Uterus (tissue), 4 donors: ENCODE measurements around the gene DENND2D. TPM values are rescaled to one million over a fixed set of nuclear protein-coding genes. Genes with fewer than 3 reads are reported as not detected.
"Not testable (repeated sequence)": the region's sequence is repeated elsewhere in the genome, so short reads cannot be mapped to it uniquely, and the experiment has no call there.

Experiments used
- DNase-seq, 2 donors: peaks; one replicate each; pipeline ENCODE4 v3.0.0-alpha.2; 2019 to 2020
- H3K27ac ChIP-seq, 2 donors: fragments of 200-600 bp; sonication (generic); 1 replicate in 1 of 2; 2 replicates in 1 of 2; pipeline ENCODE4 v1.5.1; 2016 to 2018
- H3K27me3 ChIP-seq, 2 donors: fragments of 200-600 bp; sonication (generic); one replicate each; pipeline ENCODE4 v1.5.1; 2018 to 2019; ENCODE audit warnings: control low read depth in 1 of 2
- H3K36me3 ChIP-seq, 2 donors: fragments of 200-600 bp; sonication (generic); one replicate each; pipeline ENCODE4 v1.5.1; 2019; ENCODE audit warnings: control low read depth in 1 of 2
- H3K4me1 ChIP-seq, 2 donors: fragments of 200-600 bp; sonication (generic); one replicate each; pipeline ENCODE4 v1.5.1; 2018 to 2019; ENCODE audit warnings: control low read depth in 1 of 2
- H3K4me3 ChIP-seq, 2 donors: fragments of 200-600 bp; sonication (generic); 1 replicate in 1 of 2; 2 replicates in 1 of 2; pipeline ENCODE4 v1.5.1; 2018 to 2019; ENCODE audit warnings: mild to moderate bottlenecking in 1 of 2
- H3K9me3 ChIP-seq, 2 donors: fragments of 200-600 bp; sonication (generic); one replicate each; pipeline ENCODE4 v1.5.1; 2019; ENCODE audit warnings: control low read depth in 1 of 2
- POLR2A ChIP-seq, 2 donors: fragments of 450-650 bp; IDR thresholded peaks; one replicate each; pipeline ENCODE4 v1.6.1; 2016; ENCODE audit warnings: antibody characterized with exemption in 2 of 2, mild to moderate bottlenecking in 1 of 2, moderate library complexity in 1 of 2
- intact Hi-C: fragments of 100-400 bp; cut with DNase I; formaldehyde crosslinking; loops from one replicate; pipeline ENCODE4 v1.15.1; 2023; ENCODE audit warnings: low total_unique reads
- total RNA-seq, 4 donors: library from RNA; depleted of rRNA in 3 of 4; stranded (reverse); fragments of >200 nt in 3 of 4; gene quantifications; one replicate each; pipeline versions ENCODE4 v1.1.0 to v1.2.4, GENCODE V29; 2014 to 2023
- TF ChIP-seq, protein P1 (sequence below), 4 experiments: fragments of 200-600 bp in 2 of 4; fragments of 450-650 bp in 2 of 4; sonication (generic) in 2 of 4; IDR thresholded peaks; one replicate each; pipeline ENCODE4 v1.5.1; 2016 to 2019; ENCODE audit warnings: antibody characterized with exemption in 4 of 4, mild to moderate bottlenecking in 2 of 4, moderate library complexity in 1 of 4
- donor health status: DM: yes; HTN: yes; CAD: no.

DENND2D gene
- total RNA-seq, 4 donors from 2014 or later, result 2.3 to 25.9 (median 8.0) TPM

DNA sequence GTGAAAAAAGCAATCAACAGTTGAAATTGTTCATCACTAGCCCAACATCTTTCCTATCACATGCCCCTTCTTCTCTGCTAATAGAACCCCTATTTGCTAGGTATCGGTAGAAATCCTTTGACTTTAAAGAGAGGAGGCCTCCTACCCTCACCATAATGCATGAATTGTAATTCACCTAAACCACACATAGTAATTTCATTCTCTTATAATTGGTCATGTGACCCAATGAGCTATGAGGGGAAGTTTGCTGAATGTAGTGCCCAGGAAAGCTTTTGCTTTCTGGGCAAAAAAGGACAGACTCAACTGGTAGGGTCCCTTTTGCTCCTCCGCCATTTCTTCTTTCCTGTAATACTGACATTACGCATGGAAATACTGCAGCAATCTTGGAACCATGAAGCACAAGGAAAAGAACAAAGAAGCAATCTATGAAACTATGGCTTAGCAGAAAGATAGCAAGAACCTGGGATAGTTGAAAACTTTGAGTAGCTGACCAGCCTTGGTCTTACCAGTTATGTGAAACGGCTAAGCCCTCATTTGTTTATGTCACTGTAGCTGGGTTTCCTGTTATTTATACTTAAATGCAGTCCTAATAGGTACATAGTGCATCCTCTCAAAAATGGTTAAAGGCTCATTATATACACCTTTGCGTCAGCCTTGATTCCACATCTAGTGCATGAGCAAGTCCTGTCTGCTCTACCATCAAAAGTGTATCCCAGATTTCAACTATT, 16.9 kb upstream of the DENND2D start:
- intact Hi-C loops, result no loop called here
- TF ChIP-seq, protein P1, sequence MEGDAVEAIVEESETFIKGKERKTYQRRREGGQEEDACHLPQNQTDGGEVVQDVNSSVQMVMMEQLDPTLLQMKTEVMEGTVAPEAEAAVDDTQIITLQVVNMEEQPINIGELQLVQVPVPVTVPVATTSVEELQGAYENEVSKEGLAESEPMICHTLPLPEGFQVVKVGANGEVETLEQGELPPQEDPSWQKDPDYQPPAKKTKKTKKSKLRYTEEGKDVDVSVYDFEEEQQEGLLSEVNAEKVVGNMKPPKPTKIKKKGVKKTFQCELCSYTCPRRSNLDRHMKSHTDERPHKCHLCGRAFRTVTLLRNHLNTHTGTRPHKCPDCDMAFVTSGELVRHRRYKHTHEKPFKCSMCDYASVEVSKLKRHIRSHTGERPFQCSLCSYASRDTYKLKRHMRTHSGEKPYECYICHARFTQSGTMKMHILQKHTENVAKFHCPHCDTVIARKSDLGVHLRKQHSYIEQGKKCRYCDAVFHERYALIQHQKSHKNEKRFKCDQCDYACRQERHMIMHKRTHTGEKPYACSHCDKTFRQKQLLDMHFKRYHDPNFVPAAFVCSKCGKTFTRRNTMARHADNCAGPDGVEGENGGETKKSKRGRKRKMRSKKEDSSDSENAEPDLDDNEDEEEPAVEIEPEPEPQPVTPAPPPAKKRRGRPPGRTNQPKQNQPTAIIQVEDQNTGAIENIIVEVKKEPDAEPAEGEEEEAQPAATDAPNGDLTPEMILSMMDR (IDR thresholded peaks at IDR 0.05), result no peak
- TF ChIP-seq POLR2A (IDR thresholded peaks at IDR 0.05), result no peak

DNA sequence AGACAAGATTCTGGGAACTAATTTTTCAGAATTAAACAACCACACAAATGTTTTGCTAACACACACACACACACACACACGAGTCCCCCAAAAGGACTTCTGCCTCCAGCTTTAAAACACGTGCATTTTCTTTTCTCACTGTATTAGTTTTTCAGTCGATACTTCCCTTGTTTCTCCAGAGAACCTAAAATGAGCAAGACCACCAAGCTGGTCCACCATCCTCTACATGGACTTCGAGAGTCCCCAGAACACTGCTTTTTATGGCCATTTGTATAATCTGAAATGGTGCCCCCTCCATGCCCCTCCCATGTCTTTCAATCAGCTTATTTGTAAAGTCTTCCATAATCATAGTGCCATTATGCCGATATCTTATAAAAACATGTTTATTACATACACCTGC, 16.3 kb upstream of the DENND2D start:
- Histone ChIP-seq H3K27ac (no peak overlapping the region), H3K9me3 (no peaks in the 10 kb centered on the region), H3K4me3 (no peak overlapping the region), H3K27me3 (no peaks in the 10 kb centered on the region), H3K36me3 (no peaks in the 10 kb centered on the region), H3K4me1 (no peaks in the 10 kb centered on the region)
- intact Hi-C loops, result no loop called here
- DNase-seq, result no peak
- TF ChIP-seq, protein P1 (IDR thresholded peaks at IDR 0.05), result no peak
- TF ChIP-seq POLR2A (IDR thresholded peaks at IDR 0.05), result no peak

More for the DNA sequence above, 16.9 kb upstream of the DENND2D start:
- no peaks in the 10 kb centered on the region for H3K36me3 ChIP-seq
- no peak overlapping the region for H3K4me3 ChIP-seq
- no peaks in the 10 kb centered on the region for H3K27me3 ChIP-seq
- no peak for DNase-seq
- no peaks in the 10 kb centered on the region for H3K4me1 ChIP-seq
- H3K9me3 ChIP-seq, result no peaks in the 10 kb centered on the region
- no peak overlapping the region for H3K27ac ChIP-seq

DNA sequence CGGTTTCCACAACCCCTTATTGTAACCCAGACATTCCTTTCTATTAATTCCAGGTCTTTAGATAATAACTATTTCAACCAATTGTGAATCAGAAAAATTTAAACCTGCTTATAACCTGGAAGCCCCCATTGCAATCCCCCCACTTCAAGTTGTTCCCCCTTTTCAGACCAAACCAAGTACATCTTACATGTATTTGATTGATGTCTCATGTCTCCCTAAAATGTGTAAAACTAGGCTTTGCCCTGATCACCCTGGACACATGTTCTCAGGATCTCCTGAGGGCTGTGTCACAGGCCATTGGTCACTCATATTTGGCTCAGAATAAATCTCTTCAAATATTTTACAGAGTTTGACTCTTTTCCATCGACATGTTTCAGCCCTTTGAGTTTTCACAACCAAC, 14.8 kb upstream of the DENND2D start:
- H3K27me3 ChIP-seq, H3K4me3 ChIP-seq, H3K9me3 ChIP-seq, H3K27ac ChIP-seq, H3K36me3 ChIP-seq, H3K4me1 ChIP-seq, intact Hi-C loops, DNase-seq: not testable (repeated sequence)

DNA sequence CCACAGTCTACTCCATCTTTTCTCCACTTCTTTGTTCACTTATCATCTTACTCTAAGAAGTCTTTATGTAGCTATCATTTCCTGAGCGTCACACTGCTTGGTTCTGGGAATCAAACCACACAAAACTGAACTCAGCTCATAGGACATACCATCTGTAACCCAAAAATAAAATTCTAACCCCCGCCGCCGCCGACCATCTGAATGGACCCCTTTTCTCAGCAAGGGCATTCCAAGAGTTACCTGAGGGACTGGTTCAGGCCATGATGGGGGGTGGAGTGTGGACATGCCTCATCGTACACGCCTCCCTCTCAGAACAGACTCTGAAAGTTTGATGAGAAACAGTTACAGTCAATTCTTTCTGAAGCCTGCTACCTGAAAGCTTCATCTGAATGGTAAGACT, 14.4 kb upstream of the DENND2D start:
- TF ChIP-seq, protein P1 (IDR thresholded peaks at IDR 0.05), result no peak
- TF ChIP-seq POLR2A (IDR thresholded peaks at IDR 0.05), result no peak
- Histone ChIP-seq H3K27ac (no peak overlapping the region), H3K36me3 (no peaks in the 10 kb centered on the region), H3K4me3 (no peak overlapping the region), H3K27me3 (no peaks in the 10 kb centered on the region), H3K4me1 (no peaks in the 10 kb centered on the region), H3K9me3 (no peaks in the 10 kb centered on the region)
- no peak for DNase-seq
- intact Hi-C loops, result no loop called here

DNA sequence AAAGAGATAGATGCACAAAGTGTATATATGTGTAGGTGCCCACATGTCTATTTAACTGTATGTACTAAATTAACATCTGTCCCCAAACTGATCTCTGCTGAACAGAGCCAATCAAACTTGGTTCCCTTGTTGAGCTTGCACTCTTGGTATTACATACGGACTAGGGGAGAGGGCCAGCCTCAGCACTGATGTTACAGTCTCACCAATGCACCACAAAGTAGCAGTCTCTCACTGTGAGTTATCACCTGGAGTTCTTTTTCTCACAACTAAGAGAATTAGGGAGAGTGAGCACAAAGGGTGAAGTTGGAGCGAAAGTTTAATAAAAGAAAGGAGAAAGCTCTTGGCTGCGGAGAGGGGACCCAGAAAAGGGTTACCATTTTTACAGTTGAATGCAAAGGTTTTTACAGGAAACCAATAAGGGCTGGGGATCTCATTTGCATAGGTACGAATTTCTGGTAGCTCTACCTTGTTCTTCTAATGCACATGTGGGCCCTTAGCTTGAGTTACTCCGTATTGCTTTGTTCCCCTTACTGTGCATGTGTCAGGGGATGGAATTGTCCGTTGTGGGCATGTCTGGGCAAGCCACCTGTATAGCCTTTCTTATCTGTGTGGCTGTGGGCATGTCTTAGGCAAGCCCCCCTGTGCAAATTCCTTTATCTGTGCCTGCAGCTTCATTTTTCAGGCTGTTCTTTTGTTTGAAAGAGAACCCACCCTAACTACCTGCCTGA, 13.8 kb upstream of the DENND2D start:
- no peaks in the 10 kb centered on the region for H3K9me3 ChIP-seq
- no peaks in the 10 kb centered on the region for H3K4me1 ChIP-seq
- no peak for DNase-seq
- H3K27ac ChIP-seq, result no peak overlapping the region
- no peak for TF ChIP-seq POLR2A (IDR thresholded peaks at IDR 0.05)
- TF ChIP-seq, protein P1 (IDR thresholded peaks at IDR 0.05), result no peak
- no peaks in the 10 kb centered on the region for H3K27me3 ChIP-seq
- H3K36me3 ChIP-seq, result no peaks in the 10 kb centered on the region
- no peak overlapping the region for H3K4me3 ChIP-seq
- intact Hi-C loops, result no loop called here
